Activated CD8-positive, alpha-beta memory T cell treated with anti-CD3 and anti-CD28 coated beads for 4 hours (primary cell): ENCODE measurements around the gene WSCD1.

Experiments
- DNase-seq, 2 donors: peaks; one replicate each; pipeline ENCODE4 v3.0.0-alpha.2; 2020; ENCODE audit warnings: low read depth in 2 of 2

Gene WSCD1

GRCh38 chr17:6107791-6108190, 37.6 kb downstream of the WSCD1 start:
- no peak for DNase-seq

GRCh38 chr17:6108382-6108781, 38.2 kb downstream of the WSCD1 start:
- no peak for DNase-seq

- DNase-seq: no peak
These were observed 38.8 kb downstream of the WSCD1 start for GRCh38 chr17:6108987-6109386.

- DNase-seq: no peak
These were observed 39.4 kb downstream of the WSCD1 start for GRCh38 chr17:6109536-6109935.

GRCh38 chr17:6110088-6110487, 39.9 kb downstream of the WSCD1 start:
- no peak for DNase-seq

- no peak for DNase-seq
These were observed 40.4 kb downstream of the WSCD1 start for GRCh38 chr17:6110592-6110991.

- DNase-seq: no peak
These were observed 50.2 kb downstream of the WSCD1 start for GRCh38 chr17:6120351-6120750.

- DNase-seq: no peak
These were observed 54.7 kb downstream of the WSCD1 start for GRCh38 chr17:6124856-6125255.

GRCh38 chr17:6126768-6127167, 56.6 kb downstream of the WSCD1 start:
- DNase-seq: no peak

- DNase-seq: no peak
These were observed 64.5 kb downstream of the WSCD1 start for GRCh38 chr17:6134721-6135120.

- DNase-seq: no peak
These were observed 65.1 kb downstream of the WSCD1 start for GRCh38 chr17:6135236-6135635.

- DNase-seq: no peak
These were observed 65.8 kb downstream of the WSCD1 start for GRCh38 chr17:6135996-6136395.

GRCh38 chr17:6137716-6138502, 67.7 kb downstream of the WSCD1 start:
- DNase-seq: no peak

GRCh38 chr17:6138761-6139446, 68.7 kb downstream of the WSCD1 start:
- DNase-seq: no peak

GRCh38 chr17:6139447-6139832, 69.3 kb downstream of the WSCD1 start:
- no peak for DNase-seq

GRCh38 chr17:6140188-6140587, 70.0 kb downstream of the WSCD1 start:
- no peak for DNase-seq

- no peak for DNase-seq
These were observed 70.7 kb downstream of the WSCD1 start for GRCh38 chr17:6140728-6141330.

GRCh38 chr17:6142701-6143100, 72.5 kb downstream of the WSCD1 start:
- no peak for DNase-seq

GRCh38 chr17:6145946-6146345, 75.8 kb downstream of the WSCD1 start:
- DNase-seq: no peak

GRCh38 chr17:6147042-6147441, 76.9 kb downstream of the WSCD1 start:
- DNase-seq: no peak

- no peak for DNase-seq
These were observed 83.2 kb downstream of the WSCD1 start for GRCh38 chr17:6153375-6153774.

GRCh38 chr17:6157716-6158115, 87.5 kb downstream of the WSCD1 start:
- DNase-seq: no peak
